GM12878 (cell line): Measurements from ENCODE around the gene SLC38A9. TPM values are rescaled to one million over a fixed set of nuclear protein-coding genes. Genes with fewer than 3 reads are reported as not detected.

Source experiments
- ATAC-seq: fragments of 200-7000 bp; cut with Tn5 transposase; 3 replicates; pipeline ENCODE4 v1.9.1; 2020; ENCODE audit warnings: mild to moderate bottlenecking, moderate library complexity
- BruUV-seq: library from RNA; stranded (reverse); fragments of 400-500 nt; replicated peaks from 2 replicates; lab custom pipeline; 2021; lab: Mats Ljungman, UMichigan
- CTCF ChIA-PET: fragments of 300-600 bp; sonication (Branson Sonifier 250); formaldehyde crosslinking; extraction: SDS; loops from one replicate; lab custom pipeline; 2021; ENCODE audit warnings: inconsistent platforms; lab: Yijun Ruan, JAX
- POLR2A ChIA-PET: fragments of 350-600 bp; formaldehyde crosslinking; extraction: SDS; loops from one replicate; lab custom pipeline; 2021; ENCODE audit warnings: inconsistent platforms; lab: Charles Lee
- RAD21 ChIA-PET: fragments of 300-600 bp; sonication (Branson Sonifier 250); formaldehyde crosslinking; loops from one replicate; lab custom pipeline; 2023; ENCODE audit warnings: antibody characterized with exemption; ENCODE audit not compliant: unreplicated experiment; lab: Charles Lee
- SMC1A ChIA-PET: fragments of 300-600 bp; sonication (Branson Sonifier 250); formaldehyde crosslinking; loops from one replicate; lab custom pipeline; 2023; ENCODE audit not compliant: unreplicated experiment, uncharacterized antibody; lab: Charles Lee
- DNase-seq: peaks from one replicate; pipeline ENCODE4 v3.0.0-alpha.2; 2011; ENCODE audit warnings: low read depth, low spot score
- FAIRE-seq: peaks from 3 replicates; lab custom pipeline; 2011; peaks lifted over from hg19 to GRCh38; lab: Jason Lieb, UNC
- H2AFZ ChIP-seq: 2 replicates; pipeline ENCODE4 v1.6.0; 2011; ENCODE audit warnings: low read depth, low read length, control low read depth; ENCODE audit not compliant: control insufficient read depth
- H3K27ac ChIP-seq: 2 replicates; pipeline ENCODE4 v1.5.1; 2011; ENCODE audit warnings: control low read depth; ENCODE audit not compliant: control insufficient read depth, insufficient read depth
- H3K27me3 ChIP-seq, 2 experiments: replicated peaks in 1 of 2; 2 replicates each; pipeline versions ENCODE4 v1.6.0 to v1.6.1; 2011; ENCODE audit warnings: low read length in 1 of 2; ENCODE audit not compliant: control insufficient read depth in 2 of 2, insufficient read depth in 2 of 2
- H3K36me3 ChIP-seq, 2 experiments: 2 replicates each; pipeline ENCODE4 v1.5.1; 2011; ENCODE audit warnings: low read length in 1 of 2; ENCODE audit not compliant: control insufficient read depth in 2 of 2, insufficient read depth in 2 of 2
- H3K4me1 ChIP-seq: 2 replicates; pipeline ENCODE4 v1.6.1; 2011; ENCODE audit warnings: mild to moderate bottlenecking, low read length, moderate library complexity, mixed read lengths; ENCODE audit not compliant: control insufficient read depth, insufficient read depth
- H3K4me2 ChIP-seq: 2 replicates; pipeline ENCODE4 v1.6.0; 2011; ENCODE audit warnings: control low read depth; ENCODE audit not compliant: control insufficient read depth, insufficient read depth
- H3K4me3 ChIP-seq: fragments of 200-600 bp; sonication (generic); 2 replicates; pipeline ENCODE4 v1.5.1; 2016
- H3K79me2 ChIP-seq: 2 replicates; pipeline ENCODE4 v1.6.0; 2011; ENCODE audit warnings: low read length; ENCODE audit not compliant: control insufficient read depth, insufficient read depth
- H3K9ac ChIP-seq: 2 replicates; pipeline ENCODE4 v1.8.0; 2011; ENCODE audit warnings: low read length, control low read depth, mixed read lengths; ENCODE audit not compliant: control insufficient read depth, insufficient read depth
- H3K9me3 ChIP-seq: replicated peaks from 3 replicates; pipeline ENCODE4 v1.5.1; 2011; ENCODE audit warnings: mild to moderate bottlenecking, low read length; ENCODE audit not compliant: control insufficient read depth, insufficient read depth
- H4K20me1 ChIP-seq: 2 replicates; pipeline ENCODE4 v1.6.0; 2011; ENCODE audit not compliant: control insufficient read depth, insufficient read depth
- ATF7 ChIP-seq: fragments of 450-650 bp; IDR thresholded peaks from 2 replicates; pipeline ENCODE4 v1.6.1; 2016; ENCODE audit warnings: low read depth, mild to moderate bottlenecking
- HDAC6 ChIP-seq: fragments of 200-600 bp; sonication (generic); IDR thresholded peaks from one replicate; pipeline ENCODE4 v1.8.0; 2017; ENCODE audit warnings: antibody characterized with exemption; ENCODE audit not compliant: unreplicated experiment
- MXI1 ChIP-seq: fragments of 150-350 bp; IDR thresholded peaks from 2 replicates; pipeline ENCODE4 v1.6.1; 2011; ENCODE audit warnings: low read depth, mild to moderate bottlenecking, inconsistent platforms, low read length, improper control_type of control experiment
- WGBS: methylation state at CpG from one replicate; pipeline ENCODE4 v1.1.6; 2016; ENCODE audit warnings: low lambda C conversion rate; ENCODE audit not compliant: insufficient replicate concordance, insufficient coverage; ENCODE audit errors: missing lambda C conversion rate; 5-methylcytosine and 5-hydroxymethylcytosine counted together
- in situ Hi-C: fragments of 300-500 bp; cut with MboI; formaldehyde crosslinking; loops from 9 replicates; pipeline ENCODE4 v1.14.3; 2018; ENCODE audit warnings: mixed read lengths
- intact Hi-C: fragments of 100-400 bp; cut with micrococcal nuclease; formaldehyde crosslinking; loops from one replicate; pipeline ENCODE4 v1.14.2; 2022; ENCODE audit not compliant: unreplicated experiment
- polyA plus RNA-seq, 11 experiments: library from polyadenylated mRNA; depleted of rRNA in 4 of 11; unstranded in 6 of 11; stranded (reverse) in 5 of 11; fragments of >200 nt; fragmentation: Nextera tagmentation in 4 of 11; fragmentation: Illumina TruSeq in 1 of 11; extraction: Ambion mirVana in 4 of 11; extraction: Trizol in 1 of 11; gene quantifications; 1 replicate in 1 of 11; 2 replicates in 10 of 11; pipeline versions ENCODE4 v1.2.1 to v1.2.3, GENCODE V29; 2011 to 2016; ENCODE audit warnings: inconsistent platforms in 2 of 11, missing spikeins in 2 of 11, low read depth in 1 of 11
- total RNA-seq, 4 experiments: library from RNA; depleted of rRNA in 3 of 4; stranded (reverse); fragments of >200 nt in 3 of 4; fragmentation: Illumina TruSeq in 1 of 4; extraction: Trizol in 1 of 4; gene quantifications; 2 replicates each; pipeline versions ENCODE4 v1.2.1 to v1.2.3, GENCODE V29; 2013 to 2021
- TF ChIP-seq, protein P1 (sequence below): IDR thresholded peaks from 2 replicates; pipeline ENCODE4 v1.6.1; 2011; ENCODE audit warnings: low read depth, mild to moderate bottlenecking, low read length, moderate library complexity, borderline replicate concordance; ENCODE audit errors: extremely low read depth
- TF ChIP-seq, protein P2 (sequence below): fragments of 450-650 bp; IDR thresholded peaks from 2 replicates; pipeline ENCODE4 v1.6.1; 2016; ENCODE audit warnings: mild to moderate bottlenecking, moderate library complexity, borderline replicate concordance
- TF ChIP-seq, protein P3 (sequence below): IDR thresholded peaks from 2 replicates; pipeline ENCODE4 v1.6.1; 2011; ENCODE audit warnings: borderline replicate concordance, low read depth, mild to moderate bottlenecking, moderate library complexity, low read length; ENCODE audit not compliant: insufficient read depth, poor library complexity, severe bottlenecking

SLC38A9 gene
- total and polyA plus RNA-seq, 10 of the 15 experiments (the other 5 are each of a cell fraction or from before 2014, with no cell fraction given), result 8.5 to 35.1 (median 23.0) TPM

DNA sequence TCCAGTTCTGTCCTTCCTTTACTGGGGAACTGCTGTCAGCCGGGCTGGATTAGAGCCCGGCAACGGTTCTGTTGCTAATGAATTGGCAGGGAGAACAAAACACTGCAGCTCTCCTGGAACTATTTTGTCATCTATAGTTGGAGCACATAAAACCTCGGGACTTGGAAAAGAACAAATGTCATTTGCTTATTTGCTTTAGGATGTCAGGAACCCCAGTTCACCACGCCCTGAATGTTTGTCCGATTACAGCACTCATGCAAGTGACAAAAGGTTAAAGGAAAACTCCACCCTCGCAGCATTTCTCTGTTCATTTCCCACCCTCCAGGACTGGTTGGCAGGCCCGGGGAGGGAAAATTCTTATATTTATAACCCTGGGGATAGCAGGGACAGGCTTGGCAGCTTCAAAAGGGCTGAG lies 110.9 kb downstream of the SLC38A9 start:
- WGBS, result 83% methylated on average over 8 of the region's 8 CpGs
- Histone ChIP-seq H3K4me3 (no peak overlapping the region), H3K27me3 (no peaks in the 10 kb centered on the region), H4K20me1 (no peaks in the 10 kb centered on the region)
- RAD21 ChIA-PET, result interaction anchor here (0.8 kb wide), 1 partner anchor 994 kb away, joined by 3 read pairs; no protein-coding TSS in a partner anchor
- BruUV-seq, result no TSS peak
- DNase-seq, result no peak
- no peak for TF ChIP-seq HDAC6
- TF ChIP-seq, protein P1, sequence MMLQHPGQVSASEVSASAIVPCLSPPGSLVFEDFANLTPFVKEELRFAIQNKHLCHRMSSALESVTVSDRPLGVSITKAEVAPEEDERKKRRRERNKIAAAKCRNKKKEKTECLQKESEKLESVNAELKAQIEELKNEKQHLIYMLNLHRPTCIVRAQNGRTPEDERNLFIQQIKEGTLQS, result no peak
- no peak for TF ChIP-seq ATF7
- TF ChIP-seq, protein P2, sequence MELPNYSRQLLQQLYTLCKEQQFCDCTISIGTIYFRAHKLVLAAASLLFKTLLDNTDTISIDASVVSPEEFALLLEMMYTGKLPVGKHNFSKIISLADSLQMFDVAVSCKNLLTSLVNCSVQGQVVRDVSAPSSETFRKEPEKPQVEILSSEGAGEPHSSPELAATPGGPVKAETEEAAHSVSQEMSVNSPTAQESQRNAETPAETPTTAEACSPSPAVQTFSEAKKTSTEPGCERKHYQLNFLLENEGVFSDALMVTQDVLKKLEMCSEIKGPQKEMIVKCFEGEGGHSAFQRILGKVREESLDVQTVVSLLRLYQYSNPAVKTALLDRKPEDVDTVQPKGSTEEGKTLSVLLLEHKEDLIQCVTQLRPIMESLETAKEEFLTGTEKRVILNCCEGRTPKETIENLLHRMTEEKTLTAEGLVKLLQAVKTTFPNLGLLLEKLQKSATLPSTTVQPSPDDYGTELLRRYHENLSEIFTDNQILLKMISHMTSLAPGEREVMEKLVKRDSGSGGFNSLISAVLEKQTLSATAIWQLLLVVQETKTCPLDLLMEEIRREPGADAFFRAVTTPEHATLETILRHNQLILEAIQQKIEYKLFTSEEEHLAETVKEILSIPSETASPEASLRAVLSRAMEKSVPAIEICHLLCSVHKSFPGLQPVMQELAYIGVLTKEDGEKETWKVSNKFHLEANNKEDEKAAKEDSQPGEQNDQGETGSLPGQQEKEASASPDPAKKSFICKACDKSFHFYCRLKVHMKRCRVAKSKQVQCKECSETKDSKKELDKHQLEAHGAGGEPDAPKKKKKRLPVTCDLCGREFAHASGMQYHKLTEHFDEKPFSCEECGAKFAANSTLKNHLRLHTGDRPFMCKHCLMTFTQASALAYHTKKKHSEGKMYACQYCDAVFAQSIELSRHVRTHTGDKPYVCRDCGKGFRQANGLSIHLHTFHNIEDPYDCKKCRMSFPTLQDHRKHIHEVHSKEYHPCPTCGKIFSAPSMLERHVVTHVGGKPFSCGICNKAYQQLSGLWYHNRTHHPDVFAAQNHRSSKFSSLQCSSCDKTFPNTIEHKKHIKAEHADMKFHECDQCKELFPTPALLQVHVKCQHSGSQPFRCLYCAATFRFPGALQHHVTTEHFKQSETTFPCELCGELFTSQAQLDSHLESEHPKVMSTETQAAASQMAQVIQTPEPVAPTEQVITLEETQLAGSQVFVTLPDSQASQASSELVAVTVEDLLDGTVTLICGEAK, result no peak
- TF ChIP-seq, protein P3, sequence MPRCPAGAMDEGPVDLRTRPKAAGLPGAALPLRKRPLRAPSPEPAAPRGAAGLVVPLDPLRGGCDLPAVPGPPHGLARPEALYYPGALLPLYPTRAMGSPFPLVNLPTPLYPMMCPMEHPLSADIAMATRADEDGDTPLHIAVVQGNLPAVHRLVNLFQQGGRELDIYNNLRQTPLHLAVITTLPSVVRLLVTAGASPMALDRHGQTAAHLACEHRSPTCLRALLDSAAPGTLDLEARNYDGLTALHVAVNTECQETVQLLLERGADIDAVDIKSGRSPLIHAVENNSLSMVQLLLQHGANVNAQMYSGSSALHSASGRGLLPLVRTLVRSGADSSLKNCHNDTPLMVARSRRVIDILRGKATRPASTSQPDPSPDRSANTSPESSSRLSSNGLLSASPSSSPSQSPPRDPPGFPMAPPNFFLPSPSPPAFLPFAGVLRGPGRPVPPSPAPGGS, result no peak
- no peak for TF ChIP-seq MXI1
- TF ChIP-seq, all 136 proteins: peak for 0
- peaks cover 7% of the 10 kb centered on the region for H3K4me1 ChIP-seq
- POLR2A ChIA-PET, result interaction anchor here (0.6 kb wide), 1 partner anchor 19 kb away, joined by 5 read pairs; no protein-coding TSS in a partner anchor
- no peak overlapping the region for H3K9ac ChIP-seq
- SMC1A ChIA-PET, result interaction anchor here (0.6 kb wide), 1 partner anchor 49 kb away, joined by 3 read pairs; no protein-coding TSS in a partner anchor
- peak overlapping the region; percentile 57; the same call in 1 of the 2 replicates for H3K4me2 ChIP-seq
- peak overlapping the region; percentile 37 for H2AFZ ChIP-seq
- ATAC-seq (no peak), FAIRE-seq (no peak)
- in situ Hi-C loops (no loop called here), intact Hi-C loops (no loop called here)
- CTCF ChIA-PET, result interaction anchor here (0.6 kb wide), 1 partner anchor 164 kb away, joined by 3 read pairs; no protein-coding TSS in a partner anchor
- no peaks in the 10 kb centered on the region for H3K9me3 ChIP-seq
- H3K79me2 ChIP-seq, result no peaks in the 10 kb centered on the region
- H3K27ac ChIP-seq, result no peak overlapping the region
- H3K36me3 ChIP-seq, result no peaks in the 10 kb centered on the region
